H9 (cell line): ENCODE results near the gene PTPRK. TPM values are rescaled to one million over a fixed set of nuclear protein-coding genes. Genes with fewer than 3 reads are reported as not detected.

Experiments used
- DNase-seq: peaks from one replicate; pipeline ENCODE4 v3.0.0-alpha.2; 2017
- H2AFZ ChIP-seq: one replicate; pipeline ENCODE4 v1.6.1; 2013; ENCODE audit warnings: mild to moderate bottlenecking, low read length, control low read depth, moderate library complexity
- H2AK5ac ChIP-seq: 2 replicates; pipeline ENCODE4 v1.6.1; 2013; ENCODE audit warnings: low read length, control low read depth, mixed read lengths; ENCODE audit not compliant: insufficient read length
- H2BK120ac ChIP-seq: one replicate; pipeline ENCODE4 v1.6.1; 2013; ENCODE audit warnings: low read depth, mild to moderate bottlenecking, low read length, control low read depth, inconsistent platforms; ENCODE audit not compliant: poor library complexity, severe bottlenecking
- H2BK12ac ChIP-seq: 2 replicates; pipeline ENCODE4 v1.6.1; 2013; ENCODE audit warnings: low read length, control low read depth, mixed read lengths, low read depth; ENCODE audit not compliant: insufficient read length
- H2BK15ac ChIP-seq: 2 replicates; pipeline ENCODE4 v1.6.1; 2013; ENCODE audit warnings: low read depth, low read length, control low read depth
- H2BK20ac ChIP-seq: one replicate; pipeline ENCODE4 v1.6.1; 2013; ENCODE audit warnings: low read depth, mild to moderate bottlenecking, low read length, control low read depth, inconsistent platforms; ENCODE audit not compliant: poor library complexity, severe bottlenecking
- H2BK5ac ChIP-seq: 2 replicates; pipeline ENCODE4 v1.6.1; 2013; ENCODE audit warnings: low read length, control low read depth, mixed read lengths; ENCODE audit not compliant: insufficient read length
- H3K14ac ChIP-seq: 2 replicates; pipeline ENCODE4 v1.6.1; 2013; ENCODE audit warnings: low read length, control low read depth; ENCODE audit not compliant: insufficient read depth
- H3K18ac ChIP-seq: 2 replicates; pipeline ENCODE4 v1.6.1; 2013; ENCODE audit warnings: low read depth, mild to moderate bottlenecking, mixed read lengths, low read length, control low read depth; ENCODE audit not compliant: insufficient read length
- H3K23ac ChIP-seq: 2 replicates; pipeline ENCODE4 v1.6.1; 2013; ENCODE audit warnings: low read length, control low read depth, mixed read lengths, low read depth; ENCODE audit not compliant: insufficient read length
- H3K23me2 ChIP-seq: 2 replicates; pipeline ENCODE4 v1.6.1; 2013; ENCODE audit warnings: low read depth, mild to moderate bottlenecking, mixed read lengths, low read length, control low read depth; ENCODE audit not compliant: insufficient read length, poor library complexity, severe bottlenecking
- H3K27ac ChIP-seq: 2 replicates; pipeline ENCODE4 v1.5.1; 2013; ENCODE audit warnings: low read length, control low read depth, mixed read lengths, low read depth; ENCODE audit not compliant: insufficient read length
- H3K27me3 ChIP-seq: 2 replicates; pipeline ENCODE4 v1.6.1; 2013; ENCODE audit warnings: low read length, control low read depth, inconsistent platforms; ENCODE audit not compliant: insufficient read depth
- H3K4ac ChIP-seq: 2 replicates; pipeline ENCODE4 v1.6.1; 2013; ENCODE audit warnings: low read depth, mild to moderate bottlenecking, control low read depth, inconsistent platforms, low read length, moderate library complexity
- H3K4me1 ChIP-seq: 2 replicates; pipeline ENCODE4 v1.6.1; 2013; ENCODE audit warnings: low read length, control low read depth, inconsistent platforms; ENCODE audit not compliant: insufficient read depth
- H3K4me2 ChIP-seq: 2 replicates; pipeline ENCODE4 v1.6.1; 2013; ENCODE audit warnings: low read length, control low read depth, mixed read lengths; ENCODE audit not compliant: insufficient read length, insufficient read depth
- H3K56ac ChIP-seq: 2 replicates; pipeline ENCODE4 v1.6.1; 2013; ENCODE audit warnings: low read depth, mild to moderate bottlenecking, mixed read lengths, low read length, control low read depth; ENCODE audit not compliant: insufficient read length
- H3K79me1 ChIP-seq: 2 replicates; pipeline ENCODE4 v1.6.1; 2013; ENCODE audit warnings: low read depth, mild to moderate bottlenecking, moderate library complexity, low read length, control low read depth, inconsistent platforms; ENCODE audit not compliant: insufficient read depth, poor library complexity, severe bottlenecking
- H3K79me2 ChIP-seq: 2 replicates; pipeline ENCODE4 v1.6.1; 2013; ENCODE audit warnings: low read length, control low read depth, inconsistent platforms; ENCODE audit not compliant: insufficient read depth
- H3K9ac ChIP-seq: 2 replicates; pipeline ENCODE4 v1.6.1; 2013; ENCODE audit warnings: low read length, control low read depth, mixed read lengths; ENCODE audit not compliant: insufficient read length; ENCODE audit errors: extremely low read depth
- H3K9me3 ChIP-seq: one replicate; pipeline ENCODE4 v1.6.1; 2013; ENCODE audit warnings: low read depth, low read length, inconsistent platforms; ENCODE audit not compliant: control insufficient read depth
- H3T11ph ChIP-seq: one replicate; pipeline ENCODE4 v1.6.1; 2013; ENCODE audit warnings: mild to moderate bottlenecking, low read length, control low read depth, inconsistent platforms
- H4K20me1 ChIP-seq: one replicate; pipeline ENCODE4 v1.6.1; 2013; ENCODE audit not compliant: control insufficient read depth, insufficient read length, insufficient read depth
- H4K5ac ChIP-seq: 2 replicates; pipeline ENCODE4 v1.6.1; 2013; ENCODE audit warnings: low read depth, mild to moderate bottlenecking, mixed read lengths, low read length, control low read depth; ENCODE audit not compliant: insufficient read length
- H4K8ac ChIP-seq: replicated peaks from 2 replicates; pipeline ENCODE4 v1.6.1; 2013; ENCODE audit warnings: low read length, control low read depth, mixed read lengths, low read depth; ENCODE audit not compliant: insufficient read length
- H4K91ac ChIP-seq: 2 replicates; pipeline ENCODE4 v1.6.1; 2013; ENCODE audit warnings: low read depth, mild to moderate bottlenecking, moderate library complexity, mixed read lengths, low read length, control low read depth; ENCODE audit not compliant: insufficient read length
- H3K27ac Mint-ChIP-seq, 3 experiments: 2 replicates in 2 of 3; 3 replicates in 1 of 3; pipeline ENCODE4 v1.8.0; 2020 to 2021; ENCODE audit warnings: mixed read lengths in 3 of 3, mild to moderate bottlenecking in 1 of 3, moderate library complexity in 1 of 3
- H3K27me3 Mint-ChIP-seq: 2 replicates; pipeline ENCODE4 v1.8.0; 2021; ENCODE audit warnings: low read depth, mild to moderate bottlenecking, moderate library complexity, mixed read lengths
- H3K36me3 Mint-ChIP-seq, 3 experiments: 2 replicates in 2 of 3; 3 replicates in 1 of 3; pipeline ENCODE4 v1.8.0; 2020 to 2021; ENCODE audit warnings: low read depth in 3 of 3, mixed read lengths in 3 of 3; ENCODE audit not compliant: insufficient read depth in 1 of 3
- H3K4me1 Mint-ChIP-seq, 2 experiments: 2 replicates each; pipeline ENCODE4 v1.8.0; 2020; ENCODE audit warnings: mixed read lengths in 2 of 2
- H3K4me3 Mint-ChIP-seq, 2 experiments: 2 replicates in 1 of 2; 3 replicates in 1 of 2; pipeline ENCODE4 v1.8.0; 2020 to 2021; ENCODE audit warnings: mild to moderate bottlenecking in 2 of 2, mixed read lengths in 2 of 2, moderate library complexity in 1 of 2
- H3K9me3 Mint-ChIP-seq, 2 experiments: 2 replicates in 1 of 2; 3 replicates in 1 of 2; pipeline ENCODE4 v1.8.0; 2020; ENCODE audit warnings: mild to moderate bottlenecking in 2 of 2, mixed read lengths in 2 of 2, moderate library complexity in 1 of 2
- WGBS: extraction: QIAGEN DNeasy Blood & Tissue Kit; methylation state at CpG from one replicate; pipeline ENCODE4 v1.1.7; 2013; ENCODE audit warnings: missing lambda C conversion rate, low lambda C conversion rate, mixed read lengths; ENCODE audit not compliant: insufficient read length; ENCODE audit errors: extremely low coverage; 5-methylcytosine and 5-hydroxymethylcytosine counted together
- total RNA-seq: library from RNA; stranded (reverse); gene quantifications from 2 replicates; pipeline ENCODE4 v1.2.1, GENCODE V29; 2021
- TF ChIP-seq, protein P1 (sequence below): fragments of 200-600 bp; sonication (generic); conservative IDR thresholded peaks from 3 replicates; pipeline ENCODE4 v1.8.0; 2021; ENCODE audit warnings: antibody characterized with exemption, mild to moderate bottlenecking

PTPRK gene
- total RNA-seq, 1 experiment from 2014 or later: 47.9 TPM

GRCh38 chr6:128199461-128199860, 320.9 kb downstream of the PTPRK start:
- no peak overlapping the region for H3K4me2 ChIP-seq
- no CpG with 5 or more reads among the region's 2 CpGs for WGBS
- H3K27me3 Mint-ChIP-seq: no peaks in the 10 kb centered on the region
- H3K27ac Mint-ChIP-seq: no peak overlapping the region
- DNase-seq: no peak
- no peaks in the 10 kb centered on the region for H3K9me3 Mint-ChIP-seq
- H2BK5ac ChIP-seq: no peak overlapping the region
- no peak overlapping the region for H3K4ac ChIP-seq
- no peak overlapping the region for H3T11ph ChIP-seq
- H3K14ac ChIP-seq: no peak overlapping the region
- 0 out of 7 replicates have a peak, but pooled peaks cover 0 to 2% (median 0%) of the 10 kb centered on the region in 3 experiments for H3K36me3 Mint-ChIP-seq
- no peak overlapping the region for H2BK12ac ChIP-seq
- H3K9me3 ChIP-seq: no peaks in the 10 kb centered on the region
- no peak overlapping the region for H3K23ac ChIP-seq
- peaks cover 4% of the 10 kb centered on the region for H3K79me1 ChIP-seq
- H3K56ac ChIP-seq: no peak overlapping the region
- H3K4me3 Mint-ChIP-seq: no peak overlapping the region
- peaks cover 7 to 15% of the 10 kb centered on the region in 2 experiments; a peak in 3 of 4 replicates for H3K4me1 Mint-ChIP-seq
- no peaks in the 10 kb centered on the region for H3K27me3 ChIP-seq
- no peaks in the 10 kb centered on the region for H3K23me2 ChIP-seq
- no peak overlapping the region for H2AK5ac ChIP-seq
- H4K91ac ChIP-seq: no peak overlapping the region
- no peaks in the 10 kb centered on the region for H4K20me1 ChIP-seq
- H4K8ac ChIP-seq: no peak overlapping the region
- H2BK120ac ChIP-seq: no peak overlapping the region
- no peak overlapping the region for H4K5ac ChIP-seq
- H3K9ac ChIP-seq: no peak overlapping the region
- no peak overlapping the region for H3K18ac ChIP-seq
- H3K4me1 ChIP-seq: no peaks in the 10 kb centered on the region; the same call in 1 of the 2 replicates
- TF ChIP-seq, protein P1, sequence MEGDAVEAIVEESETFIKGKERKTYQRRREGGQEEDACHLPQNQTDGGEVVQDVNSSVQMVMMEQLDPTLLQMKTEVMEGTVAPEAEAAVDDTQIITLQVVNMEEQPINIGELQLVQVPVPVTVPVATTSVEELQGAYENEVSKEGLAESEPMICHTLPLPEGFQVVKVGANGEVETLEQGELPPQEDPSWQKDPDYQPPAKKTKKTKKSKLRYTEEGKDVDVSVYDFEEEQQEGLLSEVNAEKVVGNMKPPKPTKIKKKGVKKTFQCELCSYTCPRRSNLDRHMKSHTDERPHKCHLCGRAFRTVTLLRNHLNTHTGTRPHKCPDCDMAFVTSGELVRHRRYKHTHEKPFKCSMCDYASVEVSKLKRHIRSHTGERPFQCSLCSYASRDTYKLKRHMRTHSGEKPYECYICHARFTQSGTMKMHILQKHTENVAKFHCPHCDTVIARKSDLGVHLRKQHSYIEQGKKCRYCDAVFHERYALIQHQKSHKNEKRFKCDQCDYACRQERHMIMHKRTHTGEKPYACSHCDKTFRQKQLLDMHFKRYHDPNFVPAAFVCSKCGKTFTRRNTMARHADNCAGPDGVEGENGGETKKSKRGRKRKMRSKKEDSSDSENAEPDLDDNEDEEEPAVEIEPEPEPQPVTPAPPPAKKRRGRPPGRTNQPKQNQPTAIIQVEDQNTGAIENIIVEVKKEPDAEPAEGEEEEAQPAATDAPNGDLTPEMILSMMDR: no peak
- no peak overlapping the region for H2BK15ac ChIP-seq
- H2AFZ ChIP-seq: no peak overlapping the region
- H3K79me2 ChIP-seq: no peaks in the 10 kb centered on the region
- no peak overlapping the region for H2BK20ac ChIP-seq
- H3K27ac ChIP-seq: no peak overlapping the region
